Liver (tissue), 9 donors: ENCODE measurements around the gene OR2L8. TPM values are rescaled to one million over a fixed set of nuclear protein-coding genes. Genes with fewer than 3 reads are reported as not detected.

ENCODE experiments used
- DNase-seq: peaks from one replicate; pipeline ENCODE4 v3.0.0-alpha.2; 2017; ENCODE audit warnings: low spot score
- H3K27ac ChIP-seq, 2 donors: one replicate each; pipeline ENCODE4 v1.7.0; 2013; ENCODE audit warnings: inconsistent platforms in 2 of 2, low read length in 2 of 2, control low read depth in 1 of 2, low read depth in 1 of 2, mild to moderate bottlenecking in 1 of 2
- H3K27me3 ChIP-seq, 4 donors: one replicate each; pipeline versions ENCODE4 v1.6.1 to v1.7.0; 2013; ENCODE audit warnings: low read length in 3 of 4, inconsistent platforms in 1 of 4, mild to moderate bottlenecking in 1 of 4, moderate library complexity in 1 of 4; ENCODE audit not compliant: control insufficient read depth in 4 of 4, insufficient read depth in 4 of 4
- H3K36me3 ChIP-seq, 4 donors: one replicate each; pipeline versions ENCODE4 v1.6.1 to v1.7.0; 2013; ENCODE audit warnings: low read length in 3 of 4, mild to moderate bottlenecking in 3 of 4, low read depth in 1 of 4, moderate library complexity in 1 of 4; ENCODE audit not compliant: control insufficient read depth in 4 of 4, insufficient read depth in 3 of 4
- H3K4me1 ChIP-seq, 4 donors: one replicate each; pipeline versions ENCODE4 v1.6.1 to v1.7.0; 2013; ENCODE audit warnings: low read length in 3 of 4, mild to moderate bottlenecking in 3 of 4, moderate library complexity in 1 of 4; ENCODE audit not compliant: control insufficient read depth in 4 of 4, insufficient read depth in 4 of 4
- H3K4me3 ChIP-seq, 3 donors: one replicate each; pipeline versions ENCODE4 v1.6.1 to v1.7.0; 2013; ENCODE audit warnings: low read length in 3 of 3, control low read depth in 1 of 3, low read depth in 1 of 3, mild to moderate bottlenecking in 1 of 3
- H3K9ac ChIP-seq, 2 donors: one replicate each; pipeline ENCODE4 v1.7.0; 2013; ENCODE audit warnings: low read length in 2 of 2, mild to moderate bottlenecking in 2 of 2, moderate library complexity in 2 of 2, control low read depth in 1 of 2, low read depth in 1 of 2
- H3K9me3 ChIP-seq, 4 donors: one replicate each; pipeline versions ENCODE4 v1.6.1 to v1.7.0; 2013; ENCODE audit warnings: low read length in 3 of 4; ENCODE audit not compliant: control insufficient read depth in 4 of 4
- EGR1 ChIP-seq, 2 donors: IDR thresholded peaks; 2 replicates each; pipeline ENCODE4 v1.6.1; 2016 to 2018; ENCODE audit warnings: antibody characterized with exemption in 2 of 2, low read depth in 2 of 2
- FOXA1 ChIP-seq: IDR thresholded peaks from 2 replicates; pipeline ENCODE4 v1.6.1; 2016; ENCODE audit warnings: antibody characterized with exemption
- FOXA2 ChIP-seq: IDR thresholded peaks from 2 replicates; pipeline ENCODE4 v1.6.1; 2016; ENCODE audit warnings: antibody characterized with exemption
- GABPA ChIP-seq, 2 donors: IDR thresholded peaks in 1 of 2; conservative IDR thresholded peaks in 1 of 2; 2 replicates each; pipeline ENCODE4 v1.6.1; 2016; ENCODE audit warnings: antibody characterized with exemption in 2 of 2, mild to moderate bottlenecking in 1 of 2, moderate library complexity in 1 of 2
- HNF4A ChIP-seq, 2 donors: conservative IDR thresholded peaks; 2 replicates each; pipeline ENCODE4 v1.6.1; 2016; ENCODE audit warnings: antibody characterized with exemption in 2 of 2, mild to moderate bottlenecking in 2 of 2
- HNF4G ChIP-seq: IDR thresholded peaks from 2 replicates; pipeline ENCODE4 v1.6.1; 2016; ENCODE audit warnings: antibody characterized with exemption
- JUND ChIP-seq, 2 donors: IDR thresholded peaks; 2 replicates each; pipeline ENCODE4 v1.6.1; 2016; ENCODE audit warnings: antibody characterized with exemption in 2 of 2
- NR2F2 ChIP-seq: IDR thresholded peaks from 2 replicates; pipeline ENCODE4 v1.6.1; 2016; ENCODE audit warnings: antibody characterized with exemption
- RAD21 ChIP-seq, 2 donors: IDR thresholded peaks; 2 replicates each; pipeline ENCODE4 v1.6.1; 2016; ENCODE audit warnings: antibody characterized with exemption in 2 of 2, mild to moderate bottlenecking in 2 of 2
- RXRA ChIP-seq, 2 donors: IDR thresholded peaks; 2 replicates each; pipeline ENCODE4 v1.6.1; 2017 to 2018; ENCODE audit warnings: antibody characterized with exemption in 2 of 2, mild to moderate bottlenecking in 1 of 2
- SP1 ChIP-seq: IDR thresholded peaks from 2 replicates; pipeline ENCODE4 v1.6.1; 2018; ENCODE audit warnings: antibody characterized with exemption, mild to moderate bottlenecking
- TAF1 ChIP-seq: conservative IDR thresholded peaks from 2 replicates; pipeline ENCODE4 v1.6.1; 2016; ENCODE audit warnings: antibody characterized with exemption, mild to moderate bottlenecking
- YY1 ChIP-seq: IDR thresholded peaks from 2 replicates; pipeline ENCODE4 v1.6.1; 2016; ENCODE audit warnings: antibody characterized with exemption, mild to moderate bottlenecking
- WGBS: extraction: QIAGEN DNeasy Blood & Tissue Kit; methylation state at CpG from one replicate; pipeline ENCODE4 v1.1.7; 2013; 5-methylcytosine and 5-hydroxymethylcytosine counted together
- polyA plus RNA-seq, 2 donors: library from polyadenylated mRNA; stranded (reverse) in 1 of 2; unstranded in 1 of 2; fragments of 200-250 nt in 1 of 2; fragments of >200 nt in 1 of 2; fragmentation: Nextera tagmentation in 1 of 2; extraction: Ambion mirVana in 1 of 2; gene quantifications; one replicate each; pipeline versions ENCODE4 v1.2.1 to v1.2.3, GENCODE V29; 2013 to 2015
- total RNA-seq, 2 donors: library from RNA; depleted of rRNA; stranded (reverse); fragments of >200 nt; gene quantifications; one replicate each; pipeline ENCODE4 v1.2.3, GENCODE V29; 2014
- TF ChIP-seq, protein P1 (sequence below): fragments of 150-350 bp; IDR thresholded peaks from 2 replicates; pipeline ENCODE4 v1.5.1; 2017; ENCODE audit warnings: improper control_type of control experiment, low read depth, low read length; ENCODE audit not compliant: missing input control
- TF ChIP-seq, protein P2 (sequence below): IDR thresholded peaks from 2 replicates; pipeline ENCODE4 v1.6.1; 2016; ENCODE audit warnings: antibody characterized with exemption
- TF ChIP-seq, protein P3 (sequence below): IDR thresholded peaks from 2 replicates; pipeline ENCODE4 v1.6.1; 2016; ENCODE audit warnings: antibody characterized with exemption
- TF ChIP-seq, protein P4 (sequence below): IDR thresholded peaks from 2 replicates; pipeline ENCODE4 v1.6.1; 2016; ENCODE audit warnings: antibody characterized with exemption, mild to moderate bottlenecking
- TF ChIP-seq, protein P5 (sequence below): IDR thresholded peaks from 2 replicates; pipeline ENCODE4 v1.6.1; 2016; ENCODE audit warnings: antibody characterized with exemption
- donor health status: healthy.
- donor health status: healthy.
- donor health status: healthy.
- donor health status: healthy.
- donor health status: healthy.

Gene OR2L8
- total and polyA plus RNA-seq, 4 donors = 0.08 to 0.09 TPM; not detected in 2

DNA sequence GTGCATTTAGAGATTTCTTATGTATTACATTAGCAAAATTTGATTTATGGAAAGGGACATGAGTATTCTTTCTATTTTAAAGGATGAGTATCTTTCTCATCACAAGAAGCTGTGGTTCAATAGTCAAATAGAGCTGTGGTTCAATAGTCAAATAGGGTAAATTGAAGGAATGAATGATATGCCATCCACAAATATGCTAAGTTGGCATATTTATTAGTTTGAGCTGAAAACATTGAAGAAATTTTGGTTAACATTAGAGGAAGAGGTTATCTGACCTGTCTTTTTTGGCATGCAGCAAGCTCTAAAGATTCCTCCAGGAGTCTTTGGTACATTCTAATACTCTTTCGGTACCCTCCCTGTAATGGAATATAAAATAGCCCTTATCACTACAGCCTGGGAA lies 4.8 kb downstream of the OR2L8 start:
- H3K9me3 ChIP-seq = no peaks in the 10 kb centered on the region
- H3K27ac ChIP-seq = no peak overlapping the region
- no peaks in the 10 kb centered on the region for H3K36me3 ChIP-seq
- H3K9ac ChIP-seq = no peak overlapping the region
- no peak overlapping the region for H3K4me3 ChIP-seq
- no peaks in the 10 kb centered on the region for H3K27me3 ChIP-seq
- no peaks in the 10 kb centered on the region for H3K4me1 ChIP-seq
- TF ChIP-seq HNF4A (conservative IDR thresholded peaks at IDR 0.05) (no peak), FOXA2 (no peak), YY1 (no peak), EGR1 (IDR thresholded peaks at IDR 0.05; ENCODE audit: low read depth in 2 of 2) (no peak), HNF4G (no peak), RXRA (IDR thresholded peaks at IDR 0.05) (no peak), JUND (IDR thresholded peaks at IDR 0.05) (no peak), SP1 (no peak), NR2F2 (no peak), RAD21 (IDR thresholded peaks at IDR 0.05) (no peak), TAF1 (no peak)
- TF ChIP-seq, protein P1, sequence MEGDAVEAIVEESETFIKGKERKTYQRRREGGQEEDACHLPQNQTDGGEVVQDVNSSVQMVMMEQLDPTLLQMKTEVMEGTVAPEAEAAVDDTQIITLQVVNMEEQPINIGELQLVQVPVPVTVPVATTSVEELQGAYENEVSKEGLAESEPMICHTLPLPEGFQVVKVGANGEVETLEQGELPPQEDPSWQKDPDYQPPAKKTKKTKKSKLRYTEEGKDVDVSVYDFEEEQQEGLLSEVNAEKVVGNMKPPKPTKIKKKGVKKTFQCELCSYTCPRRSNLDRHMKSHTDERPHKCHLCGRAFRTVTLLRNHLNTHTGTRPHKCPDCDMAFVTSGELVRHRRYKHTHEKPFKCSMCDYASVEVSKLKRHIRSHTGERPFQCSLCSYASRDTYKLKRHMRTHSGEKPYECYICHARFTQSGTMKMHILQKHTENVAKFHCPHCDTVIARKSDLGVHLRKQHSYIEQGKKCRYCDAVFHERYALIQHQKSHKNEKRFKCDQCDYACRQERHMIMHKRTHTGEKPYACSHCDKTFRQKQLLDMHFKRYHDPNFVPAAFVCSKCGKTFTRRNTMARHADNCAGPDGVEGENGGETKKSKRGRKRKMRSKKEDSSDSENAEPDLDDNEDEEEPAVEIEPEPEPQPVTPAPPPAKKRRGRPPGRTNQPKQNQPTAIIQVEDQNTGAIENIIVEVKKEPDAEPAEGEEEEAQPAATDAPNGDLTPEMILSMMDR = no peak
- TF ChIP-seq, protein P2, sequence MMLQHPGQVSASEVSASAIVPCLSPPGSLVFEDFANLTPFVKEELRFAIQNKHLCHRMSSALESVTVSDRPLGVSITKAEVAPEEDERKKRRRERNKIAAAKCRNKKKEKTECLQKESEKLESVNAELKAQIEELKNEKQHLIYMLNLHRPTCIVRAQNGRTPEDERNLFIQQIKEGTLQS = no peak
- TF ChIP-seq, protein P3, sequence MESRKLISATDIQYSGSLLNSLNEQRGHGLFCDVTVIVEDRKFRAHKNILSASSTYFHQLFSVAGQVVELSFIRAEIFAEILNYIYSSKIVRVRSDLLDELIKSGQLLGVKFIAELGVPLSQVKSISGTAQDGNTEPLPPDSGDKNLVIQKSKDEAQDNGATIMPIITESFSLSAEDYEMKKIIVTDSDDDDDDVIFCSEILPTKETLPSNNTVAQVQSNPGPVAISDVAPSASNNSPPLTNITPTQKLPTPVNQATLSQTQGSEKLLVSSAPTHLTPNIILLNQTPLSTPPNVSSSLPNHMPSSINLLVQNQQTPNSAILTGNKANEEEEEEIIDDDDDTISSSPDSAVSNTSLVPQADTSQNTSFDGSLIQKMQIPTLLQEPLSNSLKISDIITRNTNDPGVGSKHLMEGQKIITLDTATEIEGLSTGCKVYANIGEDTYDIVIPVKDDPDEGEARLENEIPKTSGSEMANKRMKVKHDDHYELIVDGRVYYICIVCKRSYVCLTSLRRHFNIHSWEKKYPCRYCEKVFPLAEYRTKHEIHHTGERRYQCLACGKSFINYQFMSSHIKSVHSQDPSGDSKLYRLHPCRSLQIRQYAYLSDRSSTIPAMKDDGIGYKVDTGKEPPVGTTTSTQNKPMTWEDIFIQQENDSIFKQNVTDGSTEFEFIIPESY = no peak
- no peak for DNase-seq
- WGBS = 83% methylated on average over 1 of the region's 1 CpG

DNA sequence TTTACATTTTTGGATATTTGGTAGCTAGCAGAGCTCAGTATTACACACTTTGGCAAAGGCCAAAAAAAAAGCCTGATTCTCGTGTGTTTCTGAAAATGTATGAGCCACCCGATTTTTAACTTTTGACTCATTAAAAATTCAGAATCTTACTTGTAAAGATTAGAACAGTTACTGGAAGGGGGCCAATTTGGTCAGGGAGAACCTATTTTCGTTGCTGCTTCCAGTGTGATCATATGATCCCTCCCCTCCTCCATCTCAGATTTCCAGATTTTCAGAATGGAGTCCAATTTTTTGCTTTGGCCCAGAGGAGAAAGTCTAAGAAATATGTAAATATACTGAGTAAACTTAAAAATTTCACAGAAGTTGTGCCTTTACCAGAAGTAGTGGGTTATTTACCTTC lies 13.1 kb downstream of the OR2L8 start:
- Histone ChIP-seq H3K27ac (no peak overlapping the region), H3K27me3 (no peaks in the 10 kb centered on the region), H3K9ac (no peak overlapping the region), H3K36me3 (no peaks in the 10 kb centered on the region), H3K4me3 (no peak overlapping the region), H3K4me1 (no peaks in the 10 kb centered on the region), H3K9me3 (peaks cover 0 to 4% (median 0%) of the 10 kb centered on the region in 4 donors)
- TF ChIP-seq RXRA (IDR thresholded peaks at IDR 0.05) (no peak), FOXA1 (no peak), EGR1 (IDR thresholded peaks at IDR 0.05; ENCODE audit: low read depth in 2 of 2) (no peak), NR2F2 (no peak), YY1 (no peak)
- no peak for DNase-seq
- WGBS = 23% methylated on average over 3 of the region's 3 CpGs

DNA sequence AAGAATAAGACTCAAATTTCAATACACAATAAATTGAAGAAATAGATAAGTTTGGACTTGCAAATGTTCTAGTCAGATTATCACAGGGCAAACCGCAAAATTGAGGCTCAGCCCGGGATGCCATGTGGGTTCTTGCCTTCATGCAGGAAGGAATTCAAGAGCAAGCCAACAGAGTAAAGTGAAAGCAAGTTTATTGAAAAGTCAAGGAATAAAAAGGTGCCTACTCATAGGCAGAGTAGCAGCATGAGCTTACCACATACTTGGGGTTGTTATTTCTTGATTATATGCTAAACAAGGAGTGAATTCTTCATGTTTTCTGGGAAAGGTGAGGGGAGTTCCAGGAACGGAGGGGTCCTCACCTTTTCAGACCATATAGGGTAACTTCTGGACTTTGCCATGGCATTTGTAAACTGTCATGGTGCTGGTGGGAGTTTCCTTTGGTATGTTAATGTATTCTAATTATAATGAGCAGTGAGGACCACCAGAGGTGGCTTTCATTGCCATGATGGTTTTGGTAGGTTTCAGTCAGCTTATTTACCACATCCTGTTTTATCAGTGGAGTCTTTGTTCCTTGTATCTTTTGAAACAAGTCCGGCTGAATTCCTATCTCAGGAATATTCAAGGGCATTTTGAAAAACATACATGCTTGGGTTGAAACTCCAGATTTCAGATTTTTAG lies 14.4 kb downstream of the OR2L8 start:
- no peaks in the 10 kb centered on the region for H3K27me3 ChIP-seq
- H3K4me1 ChIP-seq = no peaks in the 10 kb centered on the region
- WGBS = 59% methylated on average over 4 of the region's 4 CpGs
- TF ChIP-seq SP1 (no peak), FOXA1 (no peak), HNF4G (no peak), NR2F2 (no peak), HNF4A (conservative IDR thresholded peaks at IDR 0.05) (no peak), GABPA (IDR thresholded peaks at IDR 0.05 in 1 of 2, conservative IDR thresholded peaks at IDR 0.05 in 1 of 2) (no peak), EGR1 (IDR thresholded peaks at IDR 0.05; ENCODE audit: low read depth in 2 of 2) (no peak), RXRA (IDR thresholded peaks at IDR 0.05) (no peak), YY1 (no peak), FOXA2 (no peak)
- TF ChIP-seq, protein P4, sequence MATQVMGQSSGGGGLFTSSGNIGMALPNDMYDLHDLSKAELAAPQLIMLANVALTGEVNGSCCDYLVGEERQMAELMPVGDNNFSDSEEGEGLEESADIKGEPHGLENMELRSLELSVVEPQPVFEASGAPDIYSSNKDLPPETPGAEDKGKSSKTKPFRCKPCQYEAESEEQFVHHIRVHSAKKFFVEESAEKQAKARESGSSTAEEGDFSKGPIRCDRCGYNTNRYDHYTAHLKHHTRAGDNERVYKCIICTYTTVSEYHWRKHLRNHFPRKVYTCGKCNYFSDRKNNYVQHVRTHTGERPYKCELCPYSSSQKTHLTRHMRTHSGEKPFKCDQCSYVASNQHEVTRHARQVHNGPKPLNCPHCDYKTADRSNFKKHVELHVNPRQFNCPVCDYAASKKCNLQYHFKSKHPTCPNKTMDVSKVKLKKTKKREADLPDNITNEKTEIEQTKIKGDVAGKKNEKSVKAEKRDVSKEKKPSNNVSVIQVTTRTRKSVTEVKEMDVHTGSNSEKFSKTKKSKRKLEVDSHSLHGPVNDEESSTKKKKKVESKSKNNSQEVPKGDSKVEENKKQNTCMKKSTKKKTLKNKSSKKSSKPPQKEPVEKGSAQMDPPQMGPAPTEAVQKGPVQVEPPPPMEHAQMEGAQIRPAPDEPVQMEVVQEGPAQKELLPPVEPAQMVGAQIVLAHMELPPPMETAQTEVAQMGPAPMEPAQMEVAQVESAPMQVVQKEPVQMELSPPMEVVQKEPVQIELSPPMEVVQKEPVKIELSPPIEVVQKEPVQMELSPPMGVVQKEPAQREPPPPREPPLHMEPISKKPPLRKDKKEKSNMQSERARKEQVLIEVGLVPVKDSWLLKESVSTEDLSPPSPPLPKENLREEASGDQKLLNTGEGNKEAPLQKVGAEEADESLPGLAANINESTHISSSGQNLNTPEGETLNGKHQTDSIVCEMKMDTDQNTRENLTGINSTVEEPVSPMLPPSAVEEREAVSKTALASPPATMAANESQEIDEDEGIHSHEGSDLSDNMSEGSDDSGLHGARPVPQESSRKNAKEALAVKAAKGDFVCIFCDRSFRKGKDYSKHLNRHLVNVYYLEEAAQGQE = no peak
- TF ChIP-seq, protein P5, sequence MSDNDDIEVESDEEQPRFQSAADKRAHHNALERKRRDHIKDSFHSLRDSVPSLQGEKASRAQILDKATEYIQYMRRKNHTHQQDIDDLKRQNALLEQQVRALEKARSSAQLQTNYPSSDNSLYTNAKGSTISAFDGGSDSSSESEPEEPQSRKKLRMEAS = no peak

More for the DNA sequence above, 14.4 kb downstream of the OR2L8 start:
- no peak overlapping the region for H3K9ac ChIP-seq
- H3K36me3 ChIP-seq = no peaks in the 10 kb centered on the region
- H3K9me3 ChIP-seq = peaks cover 0 to 4% (median 0%) of the 10 kb centered on the region in 4 donors
- no peak for DNase-seq
- H3K4me3 ChIP-seq = no peak overlapping the region
- H3K27ac ChIP-seq = no peak overlapping the region
